Activated T-helper 1 cell treated with Interleukin-2 at 50 U/mL for 16 hours (primary cell): ENCODE measurements around the gene CD244.
"Not testable (repeated sequence)": the region's sequence is repeated elsewhere in the genome, so short reads cannot be mapped to it uniquely, and the experiment has no call there.

Source experiments
- DNase-seq: peaks from one replicate; pipeline ENCODE4 v3.0.0-alpha.2; 2020; ENCODE audit warnings: low read depth

CD244 gene, protein sequence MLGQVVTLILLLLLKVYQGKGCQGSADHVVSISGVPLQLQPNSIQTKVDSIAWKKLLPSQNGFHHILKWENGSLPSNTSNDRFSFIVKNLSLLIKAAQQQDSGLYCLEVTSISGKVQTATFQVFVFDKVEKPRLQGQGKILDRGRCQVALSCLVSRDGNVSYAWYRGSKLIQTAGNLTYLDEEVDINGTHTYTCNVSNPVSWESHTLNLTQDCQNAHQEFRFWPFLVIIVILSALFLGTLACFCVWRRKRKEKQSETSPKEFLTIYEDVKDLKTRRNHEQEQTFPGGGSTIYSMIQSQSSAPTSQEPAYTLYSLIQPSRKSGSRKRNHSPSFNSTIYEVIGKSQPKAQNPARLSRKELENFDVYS

DNA sequence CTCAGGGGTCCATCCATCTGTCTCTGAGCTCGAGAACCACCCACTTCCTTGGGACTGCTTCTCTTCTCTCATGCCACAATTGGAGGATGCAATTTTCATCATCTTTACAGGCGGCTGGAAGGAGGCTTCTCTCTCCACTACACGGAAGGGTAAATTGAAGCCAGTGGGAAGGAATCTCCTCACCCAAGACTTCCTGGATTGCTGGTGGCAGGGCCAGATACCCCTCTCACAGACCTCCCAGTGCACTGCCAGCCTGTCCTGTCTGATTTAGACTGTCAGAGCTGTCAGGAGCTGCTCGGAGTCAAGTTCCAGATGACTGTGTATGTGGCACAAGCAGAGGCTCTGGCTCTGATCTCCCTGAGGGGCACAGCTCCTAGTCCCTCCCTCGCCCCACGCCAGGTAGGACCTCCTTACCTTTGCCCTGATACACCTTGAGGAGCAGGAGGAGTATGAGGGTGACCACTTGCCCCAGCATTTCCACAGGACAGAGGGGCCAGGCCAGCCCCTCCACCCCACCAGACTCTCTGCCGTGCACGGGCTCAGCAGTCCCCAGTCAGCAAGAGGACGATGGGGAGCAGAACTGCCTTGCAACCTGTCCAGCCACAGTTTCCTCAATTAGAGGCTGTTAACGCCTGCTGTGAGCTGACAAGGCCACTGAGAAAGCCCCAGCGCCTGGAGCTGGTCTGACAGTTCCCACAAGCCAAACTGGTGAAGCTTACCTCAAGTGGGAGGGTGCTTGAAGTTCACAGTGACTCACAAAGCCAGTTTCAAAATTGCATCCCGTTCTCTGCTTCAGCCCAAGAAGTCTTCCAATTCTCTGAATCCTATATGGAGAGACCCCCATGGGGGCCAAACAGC is at the start of gene CD244:
CD244 (minus strand) TSS at position 685 of the 858 bp plus-strand sequence; CDS start at position 475, 210 bp downstream.
- no peak for DNase-seq

DNA sequence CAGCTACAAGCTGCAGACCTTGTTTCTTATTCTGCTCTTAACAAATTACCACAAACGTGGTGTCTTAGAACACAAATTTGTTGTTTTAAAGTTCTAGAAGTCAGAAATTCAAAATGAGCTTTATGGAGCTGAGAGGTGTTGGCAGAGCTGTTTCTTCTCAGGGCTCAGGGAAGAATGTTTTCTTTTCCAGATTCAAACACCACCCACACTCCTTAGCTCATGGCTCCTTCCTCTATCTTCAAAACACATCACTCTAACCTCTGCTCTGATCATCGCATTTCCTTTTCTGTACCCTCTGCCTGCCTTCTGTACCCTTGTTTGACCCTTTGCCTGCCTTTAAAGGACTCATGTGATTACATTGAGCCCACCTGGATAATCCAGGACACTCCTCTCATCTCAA is 49.2 kb upstream of the CD244 start:
- DNase-seq: no peak

DNA sequence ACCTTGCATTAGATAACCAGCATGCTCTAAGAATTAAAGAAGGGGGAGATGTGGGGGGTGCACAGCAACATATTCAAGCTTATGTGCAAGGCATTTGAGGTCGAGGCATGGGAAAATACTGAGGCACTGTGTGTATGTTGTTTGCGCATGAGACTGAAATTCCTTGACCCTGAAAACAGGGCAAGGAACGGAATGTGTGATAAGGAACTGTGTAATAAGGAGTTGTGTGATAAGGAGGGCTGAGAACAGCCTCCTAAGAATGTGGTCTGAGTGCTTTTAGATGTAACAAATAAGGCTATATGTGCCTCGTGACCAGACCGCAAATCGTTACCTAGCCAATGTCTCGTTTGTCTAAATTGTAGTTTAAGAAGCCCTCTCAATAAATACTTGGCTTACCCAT is 48.8 kb upstream of the CD244 start:
- no peak for DNase-seq

DNA sequence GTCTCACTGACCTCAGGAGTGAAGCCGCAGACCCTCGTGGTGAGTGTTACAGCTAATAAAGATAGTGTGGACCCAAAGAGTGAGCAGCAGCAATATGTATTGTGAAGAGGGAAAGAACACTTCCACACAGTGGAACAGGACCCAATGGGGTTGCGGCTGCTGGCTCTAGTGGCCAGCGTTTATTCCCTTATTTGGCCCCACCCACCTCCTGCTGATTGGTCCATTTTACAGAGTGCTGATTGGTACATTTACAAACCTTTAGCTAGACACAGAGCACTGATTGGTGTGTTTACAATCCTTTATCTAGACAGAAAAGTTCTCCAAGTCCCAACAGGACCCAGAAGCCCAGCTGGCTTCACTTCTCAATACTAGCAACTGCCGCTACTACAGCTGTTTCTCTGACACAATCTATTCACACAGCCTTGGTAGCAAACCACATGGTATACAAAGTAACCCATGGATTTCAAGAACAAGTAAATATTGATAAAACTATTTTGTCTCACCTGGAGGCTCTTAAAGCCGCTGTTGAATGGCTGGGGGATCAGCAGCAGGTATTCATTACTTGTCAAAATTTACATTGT is 47.6 kb upstream of the CD244 start:
- DNase-seq: no peak

DNA sequence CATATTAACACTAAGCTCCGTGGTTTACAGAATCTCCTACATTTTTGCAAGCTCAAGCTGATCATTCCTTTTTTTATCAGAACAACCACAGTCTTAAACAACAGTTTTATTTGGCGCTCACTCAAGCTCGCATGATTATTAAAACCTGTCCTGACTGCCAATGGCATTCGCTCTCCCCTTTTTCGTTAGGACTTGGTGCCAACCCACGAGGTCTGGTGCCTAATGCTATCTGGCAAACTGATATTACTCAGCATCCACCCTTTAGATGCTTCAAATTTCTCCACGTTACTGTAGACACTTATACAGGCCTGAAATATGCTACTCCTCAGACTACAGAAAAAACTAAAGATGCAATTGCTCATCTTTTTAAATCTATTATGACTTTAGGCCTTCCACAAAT is 45.3 kb upstream of the CD244 start:
- no peak for DNase-seq

DNA sequence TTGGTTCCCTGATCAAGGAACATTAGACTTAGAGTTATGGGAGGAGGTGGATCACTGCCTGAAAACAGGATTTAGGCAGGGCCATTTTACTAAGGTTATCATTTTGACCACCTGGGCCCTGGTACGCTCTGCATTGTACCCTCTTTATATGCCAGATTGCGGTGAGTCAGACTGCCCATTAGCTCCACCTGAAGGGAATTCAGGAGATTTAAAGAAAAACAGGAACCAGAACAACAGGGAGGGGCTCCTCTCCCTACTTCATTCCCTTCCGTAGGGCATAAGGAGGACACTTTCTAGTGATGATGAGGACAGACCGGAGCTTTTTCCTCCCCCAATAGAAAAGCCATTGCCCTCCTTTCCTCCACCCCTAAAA is 42.9 kb upstream of the CD244 start:
- no peak for DNase-seq

DNA sequence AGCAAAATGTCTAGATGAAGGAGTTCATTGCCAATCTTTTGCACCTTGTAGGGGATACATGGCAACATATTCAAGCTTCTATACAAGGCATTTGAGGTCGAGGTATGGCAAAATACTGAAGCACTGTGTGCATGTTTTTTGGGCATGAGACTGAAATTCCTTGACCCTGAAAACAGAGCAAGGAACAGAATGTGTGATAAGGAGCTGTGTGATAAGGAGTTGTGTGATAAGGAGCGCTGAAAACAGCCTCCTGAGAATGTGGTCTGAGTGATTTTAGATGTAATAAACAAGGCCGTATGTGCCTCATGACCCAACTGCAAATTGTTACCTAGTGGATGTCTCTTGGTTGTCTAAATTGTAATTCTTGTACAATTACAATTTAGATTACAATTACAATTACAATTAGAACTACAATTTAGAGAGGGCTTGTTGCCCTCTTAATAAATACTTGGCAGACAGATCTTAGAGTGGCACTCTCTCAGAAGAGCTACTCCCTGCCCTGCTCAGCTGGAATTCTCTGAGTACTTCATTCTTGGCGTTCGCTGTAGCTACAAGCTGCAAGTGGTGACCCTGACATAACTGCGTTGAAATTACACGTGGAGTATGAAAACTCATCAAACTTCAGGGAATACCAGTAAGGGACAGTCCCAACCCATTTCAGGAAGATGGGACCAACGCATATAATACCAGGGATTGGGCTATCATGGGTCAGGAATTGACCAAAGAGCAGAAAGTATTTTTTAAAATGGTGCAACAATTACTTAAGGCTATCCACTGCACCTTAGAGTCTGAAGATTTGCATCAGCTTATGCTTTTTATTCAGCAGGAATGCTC is 42.3 kb upstream of the CD244 start:
- DNase-seq: no peak

DNA sequence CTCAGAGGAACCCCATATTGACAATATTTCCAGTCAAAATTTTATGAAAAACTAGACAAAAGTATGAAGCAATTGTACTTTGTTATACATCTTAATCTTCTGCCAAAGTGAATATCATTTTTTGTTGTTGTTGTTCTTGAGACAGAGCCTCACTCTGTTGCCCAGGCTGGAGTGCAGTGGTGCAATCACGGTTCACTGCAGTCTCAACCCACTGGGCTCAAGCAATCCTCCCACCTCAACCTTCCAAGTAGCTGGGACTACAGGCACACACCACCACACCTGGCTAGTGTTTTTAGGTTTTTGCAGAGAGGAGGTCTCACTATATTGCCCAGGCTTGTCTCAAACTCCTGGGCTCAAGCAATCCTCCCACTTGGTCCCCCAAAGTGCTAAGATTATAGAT is 39.6 kb upstream of the CD244 start:
- not testable (repeated sequence) for DNase-seq

DNA sequence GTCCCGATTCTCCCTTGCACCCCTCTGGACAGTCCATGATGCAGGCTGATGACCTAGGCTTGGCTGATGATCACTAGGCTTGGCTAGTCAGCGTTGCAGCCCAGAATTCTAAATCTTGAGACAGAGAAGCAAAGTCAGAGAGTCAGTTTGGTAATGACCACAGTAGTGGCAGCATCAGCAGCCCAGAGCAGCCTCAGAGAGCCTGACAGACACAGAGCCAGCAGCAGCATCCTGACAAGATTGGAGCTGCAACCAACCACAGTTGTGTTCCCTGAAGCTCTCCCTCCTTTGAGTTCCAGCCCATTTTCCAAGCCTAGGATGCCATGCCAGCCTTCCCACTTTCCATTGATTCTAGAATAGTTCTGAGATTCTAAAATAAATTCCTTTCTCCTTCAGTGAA is 39.1 kb upstream of the CD244 start:
- no peak for DNase-seq

DNA sequence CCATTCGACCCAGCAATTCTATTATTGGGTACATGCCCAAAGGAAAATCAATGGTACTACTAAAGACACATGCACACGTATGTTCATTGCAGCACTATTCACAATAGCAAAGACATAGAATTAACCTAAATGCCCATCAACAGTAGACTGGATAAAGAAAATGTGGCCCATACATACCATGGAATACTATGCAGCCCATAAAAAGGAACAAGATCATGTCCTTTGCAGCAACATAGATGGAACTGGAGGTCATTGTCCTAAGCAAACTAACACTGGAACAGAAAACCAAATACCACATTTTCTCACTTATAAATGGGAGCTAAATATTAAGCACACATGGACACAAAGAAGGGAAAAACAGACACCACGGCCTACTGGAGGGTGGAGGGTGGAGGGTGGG is 38.0 kb upstream of the CD244 start:
- not testable (repeated sequence) for DNase-seq

DNA sequence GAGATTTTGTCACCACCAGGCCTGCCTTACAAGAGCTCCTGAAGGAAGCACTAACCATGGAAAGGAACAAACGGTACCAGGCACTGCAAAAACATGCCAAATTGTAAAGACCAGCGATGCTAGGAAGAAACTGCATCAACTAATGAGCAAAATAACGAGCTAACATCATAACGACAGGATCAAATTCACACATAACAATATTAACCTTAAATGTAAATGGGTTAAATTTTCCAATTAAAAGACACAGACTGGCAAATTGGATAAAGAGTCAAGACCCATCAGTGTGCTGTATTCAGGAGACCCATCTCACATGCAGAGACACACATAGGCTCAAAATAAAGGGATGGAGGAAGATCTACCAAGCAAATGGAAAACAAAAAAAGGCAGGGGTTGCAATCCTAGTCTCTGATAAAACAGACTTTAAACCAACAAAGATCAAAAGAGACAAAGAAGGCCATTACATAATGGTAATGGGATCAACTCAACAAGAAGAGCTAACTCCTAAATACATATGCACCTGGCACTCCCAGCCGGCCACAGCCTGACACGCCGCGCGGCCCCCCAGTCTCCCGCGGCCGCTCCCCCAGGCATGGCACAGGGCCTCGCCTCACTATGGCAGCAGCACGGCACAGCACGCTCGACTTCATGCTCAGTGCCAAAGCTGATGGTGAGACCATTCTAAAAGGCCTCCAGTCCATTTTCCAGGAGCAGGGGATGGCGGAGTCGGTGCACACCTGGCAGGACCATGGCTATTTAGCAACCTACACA is 31.9 kb upstream of the CD244 start:
- not testable (repeated sequence) for DNase-seq

DNA sequence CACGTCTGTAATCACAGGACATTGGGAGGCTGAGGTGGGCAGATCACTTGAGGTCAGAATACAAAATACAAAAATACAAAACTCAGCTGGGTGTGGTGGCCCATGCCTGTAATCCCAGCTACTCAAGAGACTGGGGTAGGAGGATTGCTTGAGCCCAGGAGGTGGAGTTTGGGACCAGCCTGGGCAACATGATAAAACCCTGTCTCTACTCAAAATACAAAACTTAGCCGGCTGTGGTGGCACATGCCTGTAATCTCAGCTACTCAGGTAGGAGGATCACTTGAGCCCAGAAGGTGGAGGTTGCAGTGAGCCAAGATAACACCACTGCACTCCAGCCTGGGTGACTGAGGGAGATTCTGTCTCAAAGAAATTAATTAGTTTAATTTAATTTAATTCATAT is 28.8 kb upstream of the CD244 start:
- DNase-seq: no peak

DNA sequence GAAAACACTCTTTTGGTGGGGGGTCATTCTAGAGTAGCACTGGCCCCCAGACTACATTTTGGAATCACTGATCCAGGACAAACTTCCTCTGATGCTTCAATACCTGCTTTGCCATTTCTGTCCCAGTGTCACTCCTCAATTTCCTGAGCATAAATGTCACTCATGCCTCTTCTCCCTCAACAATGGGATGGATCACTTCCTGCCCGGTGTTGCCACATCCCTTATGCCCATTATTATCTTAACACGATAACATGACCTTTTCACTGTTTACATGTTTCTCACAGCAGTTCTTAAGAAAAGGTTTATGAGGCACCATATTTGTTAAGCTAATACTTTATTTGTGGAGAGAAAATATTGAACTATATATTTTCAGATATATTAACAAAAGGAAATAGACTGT is 26.2 kb upstream of the CD244 start:
- DNase-seq: no peak

DNA sequence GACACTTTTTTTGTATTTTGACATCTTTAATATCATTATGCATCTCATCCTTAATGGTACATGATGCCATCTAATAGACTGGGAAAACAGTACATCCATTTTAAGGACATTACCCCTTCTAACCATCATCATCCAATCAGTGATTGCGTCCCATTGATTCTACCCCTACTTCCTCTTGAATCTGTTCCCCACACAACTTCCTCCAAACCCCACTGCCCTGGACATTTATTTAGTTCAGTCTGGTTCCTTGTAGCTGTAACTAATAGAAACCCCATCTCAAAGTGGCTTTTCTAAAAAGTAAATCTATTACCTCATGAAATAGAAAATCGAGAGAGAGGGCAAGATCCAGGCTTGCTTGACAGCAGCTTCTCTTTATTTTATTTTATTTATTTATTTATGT is 24.4 kb upstream of the CD244 start:
- no peak for DNase-seq

DNA sequence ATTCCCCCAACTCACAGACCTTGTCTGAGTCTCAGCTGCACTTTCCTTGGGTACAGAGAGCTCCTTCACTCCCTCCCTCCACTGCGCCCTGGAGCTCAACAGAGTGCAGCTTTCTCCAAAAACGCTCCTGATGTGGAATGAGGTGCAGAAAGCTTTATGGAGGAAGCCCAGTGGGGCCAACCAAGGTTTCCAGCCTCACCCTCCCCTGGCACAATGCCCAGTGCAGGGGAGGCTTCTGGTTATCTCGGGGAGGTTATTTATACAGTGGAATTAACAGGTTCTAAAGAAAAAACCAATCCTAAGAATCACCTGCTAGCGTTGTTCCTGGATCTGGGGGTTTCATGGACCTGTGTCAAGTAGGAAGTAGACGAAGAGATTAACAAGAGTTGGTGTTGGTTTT is 22.4 kb upstream of the CD244 start, which contains the start of gene ITLN1:
ITLN1 (minus strand) TSS at position 139 of the 400 bp plus-strand sequence. CDS start 303 bp downstream, outside the sequence.
- DNase-seq: no peak

DNA sequence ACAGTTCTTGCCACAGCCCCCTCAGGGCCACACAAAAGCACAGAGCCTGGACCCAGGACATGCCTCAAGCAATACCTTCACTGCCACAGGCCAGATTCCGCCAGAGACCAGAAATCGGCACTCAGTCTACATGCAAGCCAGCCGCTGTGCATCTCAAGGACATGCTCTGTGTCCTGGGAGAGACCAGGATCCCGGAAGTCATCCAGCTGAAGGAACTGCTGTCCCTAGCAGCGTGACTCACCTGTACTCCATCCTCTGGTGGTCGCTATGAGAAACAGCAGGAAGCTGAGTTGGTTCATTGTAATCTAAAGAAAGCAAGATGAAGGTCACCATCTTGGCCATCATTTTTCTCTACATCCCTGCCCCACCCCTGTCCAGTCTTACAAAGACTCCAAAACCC is 21.9 kb upstream of the CD244 start:
- DNase-seq: no peak

DNA sequence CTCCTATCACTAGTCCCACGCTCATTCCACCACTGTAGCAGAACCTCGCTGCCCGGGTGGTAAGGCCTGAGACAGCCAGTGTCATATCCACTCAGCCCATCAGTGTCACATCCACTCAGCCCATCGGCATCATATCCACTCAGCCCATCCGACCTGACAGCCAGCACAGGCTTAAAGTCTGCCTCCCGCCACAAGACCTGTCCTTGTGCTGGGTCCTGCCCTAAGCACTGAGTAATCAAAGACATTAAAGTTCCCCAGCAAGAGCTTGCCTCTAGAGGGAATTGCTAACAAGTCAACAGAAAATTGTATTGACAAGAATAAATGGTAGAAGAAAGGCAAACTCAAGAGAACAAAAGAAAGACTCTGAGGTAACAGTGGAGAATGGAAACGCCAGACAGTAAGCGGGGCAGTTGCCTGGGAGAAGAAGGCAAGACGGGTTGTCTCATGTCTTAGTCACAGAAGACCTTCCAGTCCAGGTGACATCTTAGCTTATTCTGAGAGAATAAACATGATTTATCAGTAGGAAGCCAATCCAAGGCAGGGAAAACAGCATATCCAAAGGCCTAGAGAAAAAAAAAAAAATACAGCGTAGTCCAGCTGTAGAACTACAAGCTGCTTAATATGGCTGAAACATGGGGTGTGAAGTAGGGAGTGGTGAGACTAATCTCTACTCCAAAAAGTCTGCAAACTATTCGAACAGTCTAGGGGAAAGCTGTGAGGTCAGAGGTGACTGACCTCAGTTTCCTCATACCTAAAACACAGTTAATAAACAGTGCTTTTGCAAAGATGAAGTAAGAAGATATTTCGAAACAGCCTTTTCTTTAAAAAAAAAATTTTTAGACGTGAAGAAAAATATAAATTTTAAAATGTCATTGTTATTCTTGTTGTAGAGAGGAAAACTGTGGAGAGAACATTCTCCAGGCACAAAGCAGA is 21.2 kb upstream of the CD244 start:
- no peak for DNase-seq

DNA sequence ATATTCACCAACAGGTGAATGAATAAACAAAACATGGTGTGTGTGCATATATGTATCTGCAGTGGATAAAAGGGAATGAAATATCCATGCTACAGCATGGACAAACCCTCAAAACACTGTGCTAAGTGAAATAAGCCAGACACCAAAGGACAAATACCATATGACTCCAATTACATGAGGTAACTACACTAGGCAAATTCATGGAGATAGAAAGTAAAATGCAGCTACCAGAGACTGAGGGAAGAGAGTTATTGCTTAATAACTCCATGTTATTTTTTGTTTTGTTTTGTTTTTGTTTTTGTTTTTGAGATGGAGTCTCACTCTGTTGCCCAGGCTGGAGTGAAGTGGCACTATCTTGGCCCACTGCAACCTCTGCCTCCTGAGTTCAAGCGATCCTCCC is 19.9 kb upstream of the CD244 start:
- DNase-seq: no peak

DNA sequence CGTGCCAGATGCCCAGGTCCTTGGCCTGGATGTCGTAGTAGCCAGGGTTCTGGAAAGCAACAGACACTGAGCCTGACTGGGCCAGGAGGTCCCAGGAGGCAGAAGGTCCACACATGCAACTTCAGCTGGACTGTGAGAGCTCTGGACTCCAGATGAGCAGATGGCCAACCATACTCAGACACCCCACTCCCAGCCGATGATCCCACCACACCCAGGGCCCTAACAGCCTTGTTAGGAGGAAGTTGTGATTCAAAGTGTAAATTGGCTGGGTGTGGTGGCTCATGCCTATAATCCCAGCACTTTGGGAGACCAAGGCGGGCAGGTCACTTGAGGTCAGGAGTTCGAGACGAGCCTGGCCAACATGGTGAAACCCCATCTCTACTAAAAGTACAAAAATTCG is 18.6 kb upstream of the CD244 start:
- not testable (repeated sequence) for DNase-seq

DNA sequence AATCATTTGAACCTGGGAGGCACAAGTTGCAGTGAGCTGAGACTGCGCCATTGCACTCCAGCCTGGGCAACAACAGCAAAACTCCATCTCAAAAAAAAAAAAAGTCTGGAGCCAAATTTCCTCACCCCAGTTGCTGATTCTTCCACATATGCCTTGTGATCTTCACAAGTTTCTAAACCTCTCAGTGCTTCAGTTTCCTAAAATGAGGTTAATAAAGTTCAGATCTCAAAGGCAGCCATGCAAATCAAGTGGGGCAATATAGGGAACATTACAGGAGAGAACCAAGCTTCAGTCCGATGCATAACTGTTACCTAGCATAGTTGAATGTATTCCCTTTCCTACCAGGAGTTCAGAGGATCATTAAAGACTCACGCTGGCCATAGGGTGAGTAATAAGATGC is 17.5 kb upstream of the CD244 start:
- no peak for DNase-seq
